HFFc6 (cell line): ENCODE data around the gene CPED1. TPM values are rescaled to one million over a fixed set of nuclear protein-coding genes. Genes with fewer than 3 reads are reported as not detected.

ENCODE experiments used
- DNase-seq: peaks from one replicate; pipeline ENCODE4 v3.0.0-alpha.2; 2018
- H3K27ac Mint-ChIP-seq: 2 replicates; pipeline ENCODE4 v1.8.0; 2020; ENCODE audit warnings: mild to moderate bottlenecking, mixed read lengths
- H3K27me3 Mint-ChIP-seq: 2 replicates; pipeline ENCODE4 v1.8.0; 2021; ENCODE audit warnings: mild to moderate bottlenecking, moderate library complexity, mixed read lengths; ENCODE audit not compliant: insufficient read depth
- H3K36me3 Mint-ChIP-seq: 2 replicates; pipeline ENCODE4 v1.8.0; 2021; ENCODE audit warnings: low read depth, mixed read lengths
- H3K4me1 Mint-ChIP-seq: 2 replicates; pipeline ENCODE4 v1.8.0; 2020; ENCODE audit warnings: low read depth, mixed read lengths
- H3K4me3 Mint-ChIP-seq: 2 replicates; pipeline ENCODE4 v1.8.0; 2020; ENCODE audit warnings: mild to moderate bottlenecking, moderate library complexity, mixed read lengths
- H3K9me3 Mint-ChIP-seq: 2 replicates; pipeline ENCODE4 v1.8.0; 2020; ENCODE audit warnings: mild to moderate bottlenecking, mixed read lengths
- CTCF ChIP-seq: fragments of 200-600 bp; sonication (generic); IDR thresholded peaks from 2 replicates; pipeline ENCODE4 v1.5.0; 2021; ENCODE audit warnings: antibody characterized with exemption, mild to moderate bottlenecking
- long read RNA-seq: library from polyadenylated mRNA; unstranded; transcript quantifications from one replicate; pipeline ENCODE4 v2.0.0, GENCODE V29; 2019
- total RNA-seq, 6 experiments: library from RNA; stranded (reverse); fragmentation: NEBNext Ultra II Directional; extraction: Animal tissue kit (Norgen Biotek cat#: 25700); gene quantifications; 2 replicates in 1 of 6; 3 replicates in 5 of 6; pipeline ENCODE4 v1.2.3, GENCODE V29; 2021

CPED1 gene
- total RNA-seq, result 100 to 1,000 TPM in 2 of 6 experiments, 10 to 100 TPM in 4; 85.0 to 112 (median 95.9) TPM
- long read RNA-seq, full-length matches to known transcripts, result 34 of 111 reads
- long read RNA-seq, partial matches to known transcripts, result 49 of 111 reads
- long read RNA-seq, other reads (novel, unspliced or antisense), result 28 of 111 reads

GRCh38 chr7:120988591-120989256 is at the start of gene CPED1:
TSS of gene CPED1 (plus strand) at chr7:120988711. CDS start at chr7:120989622, 911 bp downstream.
- H3K27ac Mint-ChIP-seq, result peak within 1 kb of the TSS; percentile 88
- H3K9me3 Mint-ChIP-seq, result no peaks in the 10 kb centered on the region
- H3K4me3 Mint-ChIP-seq, result peak within 1 kb of the TSS; percentile 92
- H3K36me3 Mint-ChIP-seq, result peaks cover 29% of the 10 kb centered on the region
- H3K4me1 Mint-ChIP-seq, result peaks cover 38% of the 10 kb centered on the region
- peaks cover 2% of the 10 kb centered on the region; the same call in 1 of the 2 replicates for H3K27me3 Mint-ChIP-seq
- no peak for TF ChIP-seq CTCF
- peak; percentile 83 for DNase-seq

GRCh38 chr7:120939345-120939744 is 49.2 kb upstream of the CPED1 start:
- Mint-ChIP-seq H3K36me3 (no peaks in the 10 kb centered on the region), H3K27ac (no peak overlapping the region), H3K4me3 (no peak overlapping the region), H3K9me3 (no peaks in the 10 kb centered on the region), H3K27me3 (peaks cover 6% of the 10 kb centered on the region), H3K4me1 (no peaks in the 10 kb centered on the region)
- TF ChIP-seq CTCF, result no peak
- no peak for DNase-seq

- Mint-ChIP-seq H3K9me3 (no peaks in the 10 kb centered on the region), H3K4me3 (no peak overlapping the region), H3K27ac (no peak overlapping the region), H3K4me1 (peaks cover 7% of the 10 kb centered on the region), H3K27me3 (peaks cover 11% of the 10 kb centered on the region), H3K36me3 (no peaks in the 10 kb centered on the region)
- DNase-seq, result no peak
- peak; percentile 65 for TF ChIP-seq CTCF
Measured at GRCh38 chr7:120941064-120941463, 47.4 kb upstream of the CPED1 start.

- Mint-ChIP-seq H3K4me3 (no peak overlapping the region), H3K36me3 (no peaks in the 10 kb centered on the region), H3K27ac (no peak overlapping the region), H3K9me3 (no peaks in the 10 kb centered on the region), H3K4me1 (peaks cover 7% of the 10 kb centered on the region), H3K27me3 (peaks cover 11% of the 10 kb centered on the region)
- no peak for DNase-seq
- TF ChIP-seq CTCF, result no peak
Measured at GRCh38 chr7:120941856-120942255, 46.7 kb upstream of the CPED1 start.

GRCh38 chr7:120942861-120943260 is 45.6 kb upstream of the CPED1 start:
- Mint-ChIP-seq H3K4me3 (no peak overlapping the region), H3K27me3 (peaks cover 9% of the 10 kb centered on the region), H3K4me1 (peaks cover 7% of the 10 kb centered on the region), H3K36me3 (no peaks in the 10 kb centered on the region), H3K9me3 (no peaks in the 10 kb centered on the region), H3K27ac (no peak overlapping the region)
- DNase-seq, result no peak
- no peak for TF ChIP-seq CTCF
